SK-N-SH treated with all-trans-retinoic acid at 6 μM for 48 hours (cell line): ENCODE measurements around the gene IL23R.

ENCODE experiments used
- BACH2 ChIP-seq: fragments of 250-450 bp; sonication (Bioruptor Pico); IDR thresholded peaks from 2 replicates; pipeline ENCODE4 v1.9.0; 2021; ENCODE audit warnings: mild to moderate bottlenecking, borderline replicate concordance
- ISL1 ChIP-seq: fragments of 250-450 bp; sonication (Bioruptor Pico); IDR thresholded peaks from 2 replicates; pipeline ENCODE4 v2.1.2; 2022; ENCODE audit warnings: mild to moderate bottlenecking, moderate library complexity
- PATZ1 ChIP-seq: fragments of 250-450 bp; sonication (Bioruptor Pico); IDR thresholded peaks from 2 replicates; pipeline ENCODE4 v1.8.0; 2020; ENCODE audit warnings: mild to moderate bottlenecking, moderate library complexity, borderline replicate concordance
- ZFP3 ChIP-seq: fragments of 250-450 bp; sonication (Bioruptor Pico); IDR thresholded peaks from 2 replicates; pipeline ENCODE4 v1.5.0; 2020; ENCODE audit warnings: mild to moderate bottlenecking, moderate library complexity
- ZNF8 ChIP-seq: fragments of 450-650 bp; formaldehyde crosslinking; IDR thresholded peaks from 2 replicates; pipeline ENCODE4 v1.5.0; 2020; ENCODE audit warnings: mild to moderate bottlenecking, moderate library complexity

- TF ChIP-seq ZNF8 (no peak), ISL1 (CRISPR knock-in tag) (no peak), BACH2 (CRISPR knock-in tag) (no peak), ZFP3 (CRISPR knock-in tag) (no peak), PATZ1 (CRISPR knock-in tag) (no peak)
Measured at GRCh38 chr1:67184838-67185421, 18.7 kb downstream of the IL23R start.
